ENCODE data around the gene RAB40C. TPM values are rescaled to one million over a fixed set of nuclear protein-coding genes. Genes with fewer than 3 reads are reported as not detected.

The RAB40C gene
- total RNA-seq, 1 experiment from 2014 or later = 19.9 TPM

DNA sequence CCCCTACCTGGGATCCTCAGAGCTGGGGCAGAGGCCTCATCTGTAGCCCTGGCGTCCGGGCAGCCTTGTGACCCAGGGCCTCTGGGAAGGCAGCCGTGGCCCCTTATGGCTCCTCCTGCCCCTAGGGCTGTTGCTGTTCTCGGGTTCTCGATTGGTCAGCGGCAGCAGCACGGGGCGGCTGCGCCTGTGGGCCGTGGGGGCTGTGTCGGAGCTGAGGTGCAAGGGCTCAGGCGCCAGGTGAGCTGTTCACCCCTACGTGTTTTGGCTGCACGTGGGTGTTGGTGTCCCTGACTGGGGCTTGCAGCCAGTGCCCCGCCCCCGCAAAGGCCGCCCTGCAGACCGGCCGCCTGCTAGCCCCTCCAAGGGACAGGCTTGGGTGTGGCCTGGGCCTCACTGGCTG is 72.2 kb downstream of the RAB40C start:
- ChIA-PET POLR2A (ENCODE audit: low non-redundant PET) (no interaction called here), CTCF (no interaction called here)
- H3K27ac ChIP-seq (ENCODE audit: low read depth, low read length, poor library complexity, severe bottlenecking) = no peak overlapping the region

DNA sequence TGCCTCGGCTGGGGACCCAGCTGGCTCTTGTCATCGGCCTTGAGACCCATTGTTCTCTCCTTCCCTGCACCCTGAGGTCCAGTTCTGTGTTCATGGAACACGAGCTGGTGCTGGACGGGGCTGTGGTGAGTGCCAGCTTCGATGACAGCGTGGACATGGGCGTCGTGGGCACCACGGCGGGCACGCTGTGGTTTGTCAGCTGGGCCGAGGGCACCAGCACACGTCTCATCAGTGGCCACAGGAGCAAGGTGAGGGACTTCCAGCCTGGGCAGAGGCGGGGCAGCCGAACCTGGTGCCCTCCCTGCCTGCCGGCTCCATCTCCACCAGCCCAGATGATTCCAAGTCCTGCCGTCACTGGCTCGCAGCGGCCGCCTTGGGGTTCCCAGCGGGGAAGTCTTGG is 72.7 kb downstream of the RAB40C start:
- CTCF ChIA-PET = no interaction called here
- DNase-seq (ENCODE audit: low spot score) = no peak

More for the DNA sequence above, 72.2 kb downstream of the RAB40C start:
- no peaks in the 10 kb centered on the region for H3K27me3 ChIP-seq (replicated peaks; ENCODE audit: insufficient read depth, low read depth, low read length, poor library complexity)
- no peak for DNase-seq (ENCODE audit: low spot score)
- no TSS peak for BruUV-seq (replicated peaks)
- H3K36me3 ChIP-seq (ENCODE audit: insufficient read depth, low read length, poor library complexity, severe bottlenecking) = no peaks in the 10 kb centered on the region
- intact Hi-C loops (cut with micrococcal nuclease; ENCODE audit: unreplicated experiment) = no loop called here
- no peak for TF ChIP-seq EZH2 (IDR thresholded peaks at IDR 0.05; ENCODE audit: borderline replicate concordance, low read depth, low read length, poor library complexity, severe bottlenecking)
- TF ChIP-seq, protein P1, sequence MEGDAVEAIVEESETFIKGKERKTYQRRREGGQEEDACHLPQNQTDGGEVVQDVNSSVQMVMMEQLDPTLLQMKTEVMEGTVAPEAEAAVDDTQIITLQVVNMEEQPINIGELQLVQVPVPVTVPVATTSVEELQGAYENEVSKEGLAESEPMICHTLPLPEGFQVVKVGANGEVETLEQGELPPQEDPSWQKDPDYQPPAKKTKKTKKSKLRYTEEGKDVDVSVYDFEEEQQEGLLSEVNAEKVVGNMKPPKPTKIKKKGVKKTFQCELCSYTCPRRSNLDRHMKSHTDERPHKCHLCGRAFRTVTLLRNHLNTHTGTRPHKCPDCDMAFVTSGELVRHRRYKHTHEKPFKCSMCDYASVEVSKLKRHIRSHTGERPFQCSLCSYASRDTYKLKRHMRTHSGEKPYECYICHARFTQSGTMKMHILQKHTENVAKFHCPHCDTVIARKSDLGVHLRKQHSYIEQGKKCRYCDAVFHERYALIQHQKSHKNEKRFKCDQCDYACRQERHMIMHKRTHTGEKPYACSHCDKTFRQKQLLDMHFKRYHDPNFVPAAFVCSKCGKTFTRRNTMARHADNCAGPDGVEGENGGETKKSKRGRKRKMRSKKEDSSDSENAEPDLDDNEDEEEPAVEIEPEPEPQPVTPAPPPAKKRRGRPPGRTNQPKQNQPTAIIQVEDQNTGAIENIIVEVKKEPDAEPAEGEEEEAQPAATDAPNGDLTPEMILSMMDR (conservative IDR thresholded peaks at IDR 0.05; ENCODE audit: low read depth, low read length) = no peak
- H3K9me3 ChIP-seq (ENCODE audit: low read depth, low read length, poor library complexity, severe bottlenecking) = no peaks in the 10 kb centered on the region
- H3K4me3 ChIP-seq (ENCODE audit: low read depth, low read length, poor library complexity, severe bottlenecking) = no peak overlapping the region
- H3K4me1 ChIP-seq (ENCODE audit: insufficient read depth, low read length, poor library complexity, severe bottlenecking) = peaks cover 6% of the 10 kb centered on the region

DNA sequence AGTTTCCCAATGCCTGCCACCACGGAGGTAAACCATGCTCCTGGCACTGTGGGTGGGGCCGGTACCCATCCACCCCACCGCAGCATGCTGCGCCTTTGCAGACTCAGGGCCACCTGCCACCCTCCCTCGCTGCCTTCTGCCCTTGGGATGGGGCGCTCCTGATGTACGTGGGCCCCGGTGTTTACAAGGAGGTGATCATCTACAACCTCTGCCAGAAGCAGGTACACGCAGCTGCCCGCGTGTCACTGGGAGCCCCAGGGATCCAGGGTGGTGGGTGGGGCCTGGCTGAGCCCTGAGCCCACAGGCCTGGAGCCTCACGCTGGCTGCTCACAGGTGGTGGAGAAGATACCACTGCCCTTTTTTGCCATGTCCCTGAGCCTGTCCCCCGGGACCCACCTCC is 76.7 kb downstream of the RAB40C start:
- no peak for TF ChIP-seq EZH2 (IDR thresholded peaks at IDR 0.05; ENCODE audit: borderline replicate concordance, low read depth, low read length, poor library complexity, severe bottlenecking)
- TF ChIP-seq, protein P1 (conservative IDR thresholded peaks at IDR 0.05; ENCODE audit: low read depth, low read length) = no peak
- H3K4me3 ChIP-seq (ENCODE audit: low read depth, low read length, poor library complexity, severe bottlenecking) = no peak overlapping the region
- no peaks in the 10 kb centered on the region for H3K9me3 ChIP-seq (ENCODE audit: low read depth, low read length, poor library complexity, severe bottlenecking)
- POLR2A ChIA-PET (ENCODE audit: low non-redundant PET) = no interaction called here
- H3K36me3 ChIP-seq (ENCODE audit: insufficient read depth, low read length, poor library complexity, severe bottlenecking) = peaks cover 25% of the 10 kb centered on the region
- no TSS peak for BruUV-seq (replicated peaks)
- H3K4me1 ChIP-seq (ENCODE audit: insufficient read depth, low read length, poor library complexity, severe bottlenecking) = peaks cover 3% of the 10 kb centered on the region
- CTCF ChIA-PET = no interaction called here
- intact Hi-C loops (cut with micrococcal nuclease; ENCODE audit: unreplicated experiment) = no loop called here
- no peak for DNase-seq (ENCODE audit: low spot score)
- H3K27me3 ChIP-seq (replicated peaks; ENCODE audit: insufficient read depth, low read depth, low read length, poor library complexity) = no peaks in the 10 kb centered on the region
- H3K27ac ChIP-seq (ENCODE audit: low read depth, low read length, poor library complexity, severe bottlenecking) = no peak overlapping the region

More for the DNA sequence above, 72.7 kb downstream of the RAB40C start:
- POLR2A ChIA-PET (ENCODE audit: low non-redundant PET) = no interaction called here
- Histone ChIP-seq H3K4me1 (ENCODE audit: insufficient read depth, low read length, poor library complexity, severe bottlenecking) (peaks cover 10% of the 10 kb centered on the region), H3K27ac (ENCODE audit: low read depth, low read length, poor library complexity, severe bottlenecking) (no peak overlapping the region), H3K9me3 (ENCODE audit: low read depth, low read length, poor library complexity, severe bottlenecking) (no peaks in the 10 kb centered on the region), H3K4me3 (ENCODE audit: low read depth, low read length, poor library complexity, severe bottlenecking) (no peak overlapping the region), H3K36me3 (ENCODE audit: insufficient read depth, low read length, poor library complexity, severe bottlenecking) (no peaks in the 10 kb centered on the region), H3K27me3 (replicated peaks; ENCODE audit: insufficient read depth, low read depth, low read length, poor library complexity) (no peaks in the 10 kb centered on the region)
- intact Hi-C loops (cut with micrococcal nuclease; ENCODE audit: unreplicated experiment) = no loop called here
- no TSS peak for BruUV-seq (replicated peaks)
- no peak for TF ChIP-seq EZH2 (IDR thresholded peaks at IDR 0.05; ENCODE audit: borderline replicate concordance, low read depth, low read length, poor library complexity, severe bottlenecking)
- TF ChIP-seq, protein P1 (conservative IDR thresholded peaks at IDR 0.05; ENCODE audit: low read depth, low read length) = no peak
